B cell (primary cell): ENCODE data around the gene COA8.

Experiments
- EZH2 ChIP-seq: IDR thresholded peaks from 2 replicates; pipeline ENCODE4 v1.6.1; 2012; ENCODE audit warnings: borderline replicate concordance, low read depth, mild to moderate bottlenecking, moderate library complexity, low read length; ENCODE audit not compliant: insufficient read depth, poor library complexity, severe bottlenecking
- TF ChIP-seq, protein P1 (sequence below): fragments of 200-600 bp; IDR thresholded peaks from one replicate; pipeline ENCODE4 v1.8.0; 2022; ENCODE audit warnings: antibody characterized with exemption, mild to moderate bottlenecking

DNA sequence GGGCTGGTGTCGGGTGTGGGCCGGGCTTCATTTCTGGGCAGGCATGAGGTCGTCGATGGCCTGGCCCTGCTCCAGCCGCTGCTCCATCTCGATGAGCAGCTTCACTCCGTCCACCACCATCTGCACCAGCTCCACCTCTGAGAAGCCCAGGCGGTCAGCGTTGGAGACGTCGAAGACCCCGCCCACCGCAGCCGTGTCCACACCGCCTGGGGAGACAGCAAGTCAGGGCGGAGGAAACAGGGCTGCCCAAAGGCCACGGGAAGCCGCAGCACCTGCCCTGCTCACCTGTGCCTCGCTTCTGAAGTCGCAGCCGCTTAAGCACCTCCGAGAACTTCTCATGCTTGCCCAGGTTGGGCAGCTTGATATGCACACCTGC lies 42.9 kb upstream of the COA8 start:
- TF ChIP-seq, protein P1, sequence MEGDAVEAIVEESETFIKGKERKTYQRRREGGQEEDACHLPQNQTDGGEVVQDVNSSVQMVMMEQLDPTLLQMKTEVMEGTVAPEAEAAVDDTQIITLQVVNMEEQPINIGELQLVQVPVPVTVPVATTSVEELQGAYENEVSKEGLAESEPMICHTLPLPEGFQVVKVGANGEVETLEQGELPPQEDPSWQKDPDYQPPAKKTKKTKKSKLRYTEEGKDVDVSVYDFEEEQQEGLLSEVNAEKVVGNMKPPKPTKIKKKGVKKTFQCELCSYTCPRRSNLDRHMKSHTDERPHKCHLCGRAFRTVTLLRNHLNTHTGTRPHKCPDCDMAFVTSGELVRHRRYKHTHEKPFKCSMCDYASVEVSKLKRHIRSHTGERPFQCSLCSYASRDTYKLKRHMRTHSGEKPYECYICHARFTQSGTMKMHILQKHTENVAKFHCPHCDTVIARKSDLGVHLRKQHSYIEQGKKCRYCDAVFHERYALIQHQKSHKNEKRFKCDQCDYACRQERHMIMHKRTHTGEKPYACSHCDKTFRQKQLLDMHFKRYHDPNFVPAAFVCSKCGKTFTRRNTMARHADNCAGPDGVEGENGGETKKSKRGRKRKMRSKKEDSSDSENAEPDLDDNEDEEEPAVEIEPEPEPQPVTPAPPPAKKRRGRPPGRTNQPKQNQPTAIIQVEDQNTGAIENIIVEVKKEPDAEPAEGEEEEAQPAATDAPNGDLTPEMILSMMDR: no peak
- TF ChIP-seq EZH2: no peak
